Esophagus squamous epithelium (tissue), 5 donors: Measurements from ENCODE around the gene ATP8A1. TPM values are rescaled to one million over a fixed set of nuclear protein-coding genes. Genes with fewer than 3 reads are reported as not detected.
A peak's percentile ranks its signal among the peaks of the same experiment; 100 is the strongest.

Experiments
- DNase-seq: peaks from one replicate; lab custom pipeline; 2025; lab: John Stamatoyannopoulos, UW
- H3K27ac ChIP-seq, 4 donors: fragments of 200-600 bp; sonication (generic); one replicate each; pipeline ENCODE4 v1.5.1; 2016 to 2019; ENCODE audit warnings: mild to moderate bottlenecking in 1 of 4
- H3K27me3 ChIP-seq, 4 donors: fragments of 200-600 bp; sonication (generic); 1 replicate in 3 of 4; 2 replicates in 1 of 4; pipeline versions ENCODE4 v1.5.1 to v1.6.0; 2017 to 2021; ENCODE audit warnings: antibody characterized with exemption in 1 of 4
- H3K36me3 ChIP-seq, 3 donors: fragments of 200-600 bp; sonication (generic); one replicate each; pipeline ENCODE4 v1.5.1; 2016 to 2019
- H3K4me1 ChIP-seq, 3 donors: fragments of 200-600 bp; sonication (generic); one replicate each; pipeline ENCODE4 v1.5.1; 2017 to 2019
- H3K4me3 ChIP-seq, 4 donors: fragments of 200-600 bp; sonication (generic); 1 replicate in 3 of 4; 2 replicates in 1 of 4; pipeline ENCODE4 v1.5.1; 2016 to 2019; ENCODE audit warnings: mild to moderate bottlenecking in 2 of 4, moderate library complexity in 1 of 4
- H3K9me3 ChIP-seq, 3 donors: fragments of 200-600 bp; sonication (generic); one replicate each; pipeline ENCODE4 v1.5.1; 2016 to 2019
- CTCF ChIP-seq, 6 experiments: fragments of 450-650 bp in 4 of 6; fragments of 200-600 bp in 2 of 6; sonication (generic) in 2 of 6; IDR thresholded peaks; one replicate each; pipeline ENCODE4 v1.5.1; 2016 to 2019; ENCODE audit warnings: antibody characterized with exemption in 6 of 6, mild to moderate bottlenecking in 4 of 6, moderate library complexity in 4 of 6
- POLR2A ChIP-seq, 4 donors: fragments of 450-650 bp; IDR thresholded peaks; one replicate each; pipeline ENCODE4 v1.6.1; 2017; ENCODE audit warnings: antibody characterized with exemption in 4 of 4, mild to moderate bottlenecking in 4 of 4, moderate library complexity in 3 of 4
- WGBS, 2 donors: methylation state at CpG; one replicate each; pipeline ENCODE4 v1.1.5; 2018; 5-methylcytosine and 5-hydroxymethylcytosine counted together
- intact Hi-C: fragments of 100-400 bp; cut with DNase I; formaldehyde crosslinking; loops from one replicate; pipeline ENCODE4 v1.15.0; 2022
- total RNA-seq, 4 donors: library from RNA; depleted of rRNA; stranded (reverse); fragments of >200 nt; gene quantifications; one replicate each; pipeline ENCODE4 v1.1.0, GENCODE V29; 2016
- donor health status: DM: yes; HTN: yes; CAD: no.

The ATP8A1 gene
- total RNA-seq, 4 donors from 2014 or later = 1.9 to 11.8 (median 3.3) TPM

GRCh38 chr4:42568610-42569207 lies 88.2 kb downstream of the ATP8A1 start:
- no peaks in the 10 kb centered on the region for H3K36me3 ChIP-seq
- no peaks in the 10 kb centered on the region for H3K27me3 ChIP-seq
- peak; percentile 60 to 70 (median 63) for TF ChIP-seq CTCF (IDR thresholded peaks at IDR 0.05)
- no peak for TF ChIP-seq POLR2A (IDR thresholded peaks at IDR 0.05)
- DNase-seq = no peak
- WGBS, 2 donors = 2 to 4% methylated on average over 4 of the region's 4 CpGs
- no peaks in the 10 kb centered on the region for H3K9me3 ChIP-seq
- H3K27ac ChIP-seq = no peak overlapping the region
- intact Hi-C loops = loop anchor here (5.0 kb wide), 1 partner anchor 299 kb away; no protein-coding TSS in a partner anchor
- no peak overlapping the region for H3K4me3 ChIP-seq
- peaks cover 0 to 11% (median 0%) of the 10 kb centered on the region in 3 donors for H3K4me1 ChIP-seq

- Histone ChIP-seq H3K4me3 (no peak overlapping the region), H3K27me3 (no peaks in the 10 kb centered on the region), H3K36me3 (peaks cover 0 to 4% (median 0%) of the 10 kb centered on the region in 3 donors), H3K27ac (no peak overlapping the region), H3K4me1 (peaks cover 0 to 11% (median 0%) of the 10 kb centered on the region in 3 donors), H3K9me3 (no peaks in the 10 kb centered on the region)
- intact Hi-C loops = loop anchor here (5.0 kb wide), 1 partner anchor 300 kb away; no protein-coding TSS in a partner anchor
- TF ChIP-seq CTCF (IDR thresholded peaks at IDR 0.05) (no peak), POLR2A (IDR thresholded peaks at IDR 0.05) (no peak)
- 78 to 90% methylated on average over 1 of the region's 1 CpG for WGBS, 2 donors
- DNase-seq = no peak
Observed at GRCh38 chr4:42566835-42567234, 90.1 kb downstream of the ATP8A1 start.

- no peak for TF ChIP-seq POLR2A (IDR thresholded peaks at IDR 0.05)
- no peak for TF ChIP-seq CTCF (IDR thresholded peaks at IDR 0.05)
- Histone ChIP-seq H3K36me3 (peaks cover 0 to 4% (median 0%) of the 10 kb centered on the region in 3 donors), H3K9me3 (no peaks in the 10 kb centered on the region), H3K4me3 (no peak overlapping the region), H3K27ac (no peak overlapping the region), H3K27me3 (no peaks in the 10 kb centered on the region), H3K4me1 (no peaks in the 10 kb centered on the region)
- intact Hi-C loops = no loop called here
- DNase-seq = no peak
- WGBS, 2 donors = 83 to 88% methylated on average over 4 to 5 of the region's 5 CpGs
Observed at GRCh38 chr4:42562016-42562415, 94.9 kb downstream of the ATP8A1 start.

GRCh38 chr4:42561031-42561430 lies 95.9 kb downstream of the ATP8A1 start:
- 92% methylated on average over 10 to 11 of the region's 11 CpGs for WGBS, 2 donors

More at GRCh38 chr4:42561031-42561430, 95.9 kb downstream of the ATP8A1 start:
- Histone ChIP-seq H3K36me3 (peaks cover 0 to 4% (median 0%) of the 10 kb centered on the region in 3 donors), H3K27me3 (no peaks in the 10 kb centered on the region), H3K9me3 (no peaks in the 10 kb centered on the region), H3K4me1 (peaks cover 0 to under 1% (median 0%) of the 10 kb centered on the region in 3 donors), H3K27ac (no peak overlapping the region), H3K4me3 (no peak overlapping the region)
- no peak for TF ChIP-seq POLR2A (IDR thresholded peaks at IDR 0.05)
- TF ChIP-seq CTCF (IDR thresholded peaks at IDR 0.05) = no peak
- intact Hi-C loops = no loop called here
- no peak for DNase-seq
